ENCODE data around the gene CHML. TPM values are rescaled to one million over a fixed set of nuclear protein-coding genes. Genes with fewer than 3 reads are reported as not detected.

The CHML gene
- total RNA-seq, 1 experiment from 2014 or later = 39.7 TPM

Other genes with a start within 250 kb of the CHML start
- 80.6 and 87.9 TPM in 2 replicates for gene FH, start 120.6 kb downstream of the CHML start, total RNA-seq (2014; rRNA removed; shearing (Covaris generic))
- gene KMO, start 108.0 kb downstream of the CHML start, total RNA-seq (2014; rRNA removed; shearing (Covaris generic)) = 0.08 TPM in 1 of 2 replicates, not detected in the other
- 60.6 and 89.4 TPM in 2 replicates for gene OPN3, start within 50 bp of the CHML start, total RNA-seq (2014; rRNA removed; shearing (Covaris generic))
- 0.24 TPM in 1 of 2 replicates, not detected in the other for gene WDR64, start 11.9 kb upstream of the CHML start, total RNA-seq (2014; rRNA removed; shearing (Covaris generic))
- gene EXO1, start 207.8 kb upstream of the CHML start, total RNA-seq (2014; rRNA removed; shearing (Covaris generic)) = 42.9 and 48.3 TPM in 2 replicates